Neuron (in vitro differentiated cells): ENCODE results near the gene ZNHIT3.
"Not testable (repeated sequence)": the region's sequence is repeated elsewhere in the genome, so short reads cannot be mapped to it uniquely, and the experiment has no call there.

ENCODE experiments used
- H2AFZ ChIP-seq: one replicate; pipeline ENCODE4 v1.6.1; 2013; ENCODE audit warnings: low read depth, mild to moderate bottlenecking, inconsistent platforms, low read length, moderate library complexity
- H3K27me3 ChIP-seq: one replicate; pipeline ENCODE4 v1.6.1; 2013; ENCODE audit warnings: low read length; ENCODE audit not compliant: insufficient read depth
- H3K36me3 ChIP-seq: one replicate; pipeline ENCODE4 v1.6.1; 2013; ENCODE audit warnings: low read length; ENCODE audit not compliant: insufficient read depth
- H3K4me1 ChIP-seq: one replicate; pipeline ENCODE4 v1.6.1; 2013; ENCODE audit warnings: low read length; ENCODE audit not compliant: insufficient read depth
- H3K4me3 ChIP-seq: 2 replicates; pipeline ENCODE4 v1.5.1; 2013; ENCODE audit warnings: mild to moderate bottlenecking, low read length, moderate library complexity
- H3K9me3 ChIP-seq: one replicate; pipeline ENCODE4 v1.6.1; 2013; ENCODE audit warnings: low read length

The ZNHIT3 gene

DNA sequence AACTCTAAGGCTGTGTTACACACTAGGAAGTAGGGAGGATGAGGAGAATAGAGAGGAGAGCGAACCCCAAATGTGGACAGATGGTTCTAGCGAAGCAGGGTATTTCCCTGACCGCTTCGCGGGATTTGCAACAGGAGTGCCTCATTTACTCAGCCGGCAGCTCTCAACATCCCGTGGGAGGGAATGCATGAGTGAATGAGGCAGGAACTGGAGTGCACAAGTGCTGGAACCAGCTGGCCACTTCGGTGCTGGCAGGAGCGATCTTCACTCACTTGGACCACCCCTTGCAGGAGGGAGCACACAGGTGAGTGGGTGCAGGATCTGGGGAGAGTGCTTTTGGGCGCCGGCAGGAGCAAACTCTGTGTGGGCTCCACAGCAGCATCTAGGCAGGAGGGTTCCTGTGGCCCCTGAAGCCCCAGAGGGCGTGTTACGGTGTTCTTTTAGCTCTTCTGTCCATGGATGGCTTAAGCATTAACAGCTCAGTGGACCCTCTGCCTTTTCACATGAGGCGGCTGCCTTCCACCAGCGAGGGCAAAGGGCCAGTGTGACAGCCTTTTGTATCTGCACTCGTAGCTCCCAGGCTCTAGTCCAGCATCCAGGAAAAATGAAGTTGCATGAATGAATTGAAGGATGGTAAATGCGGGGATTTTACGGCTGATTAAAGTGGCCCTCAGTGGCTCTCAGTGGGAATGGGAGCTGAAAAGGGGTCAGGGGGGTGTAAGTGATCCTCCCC, 17.4 kb upstream of the ZNHIT3 start:
- Histone ChIP-seq H3K4me1 (no peaks in the 10 kb centered on the region), H2AFZ (no peak overlapping the region), H3K36me3 (no peaks in the 10 kb centered on the region), H3K27me3 (peaks cover 24% of the 10 kb centered on the region), H3K9me3 (no peaks in the 10 kb centered on the region), H3K4me3 (no peak overlapping the region)

DNA sequence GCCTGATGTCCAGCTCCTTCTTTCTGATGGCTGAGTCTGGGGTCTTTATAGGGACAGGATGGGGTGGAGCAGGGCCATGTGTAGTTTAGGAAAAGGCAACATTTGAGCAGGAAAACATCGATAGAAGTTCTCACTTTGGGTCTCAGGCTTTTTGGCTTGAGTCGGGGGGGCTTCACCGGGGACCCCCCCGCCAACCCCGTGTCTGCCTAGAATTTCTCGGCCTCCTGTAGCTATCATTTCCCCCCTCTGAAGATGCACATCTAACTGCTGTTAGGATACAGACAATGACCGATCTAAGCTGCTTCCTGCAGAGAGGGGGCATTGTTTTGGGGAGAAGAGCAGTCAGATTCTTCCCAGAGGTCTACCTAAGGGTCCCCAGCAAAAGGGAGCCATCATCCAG, 16.7 kb upstream of the ZNHIT3 start:
- H3K4me1 ChIP-seq = no peaks in the 10 kb centered on the region
- no peaks in the 10 kb centered on the region for H3K9me3 ChIP-seq
- peaks cover 30% of the 10 kb centered on the region for H3K27me3 ChIP-seq

DNA sequence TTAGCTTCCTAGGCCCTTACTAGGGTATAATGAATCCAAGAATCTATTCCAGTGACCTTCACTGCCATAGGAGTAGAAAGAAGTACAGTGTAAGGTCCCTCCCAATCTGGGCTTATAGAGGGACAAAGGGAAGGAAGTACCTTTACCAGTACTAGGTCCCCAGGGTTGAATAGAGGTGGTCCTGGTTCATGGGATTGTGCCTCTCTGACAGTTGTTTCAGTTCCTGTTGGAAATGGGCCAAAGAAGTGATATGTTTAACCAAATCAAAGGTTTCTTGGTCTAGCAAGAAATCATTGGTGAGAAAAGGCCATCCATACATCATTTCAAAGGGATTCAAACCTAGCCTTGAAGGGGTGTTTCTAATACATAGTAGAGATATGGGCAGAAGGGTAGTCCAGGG, 16.0 kb upstream of the ZNHIT3 start:
- no peak overlapping the region for H2AFZ ChIP-seq
- H3K36me3 ChIP-seq = no peaks in the 10 kb centered on the region
- H3K27me3 ChIP-seq = peaks cover 30% of the 10 kb centered on the region
- H3K4me1 ChIP-seq = no peaks in the 10 kb centered on the region
- no peak overlapping the region for H3K4me3 ChIP-seq
- no peaks in the 10 kb centered on the region for H3K9me3 ChIP-seq

More for the DNA sequence above, 16.7 kb upstream of the ZNHIT3 start:
- Histone ChIP-seq H3K4me3 (no peak overlapping the region), H3K36me3 (no peaks in the 10 kb centered on the region), H2AFZ (no peak overlapping the region)

DNA sequence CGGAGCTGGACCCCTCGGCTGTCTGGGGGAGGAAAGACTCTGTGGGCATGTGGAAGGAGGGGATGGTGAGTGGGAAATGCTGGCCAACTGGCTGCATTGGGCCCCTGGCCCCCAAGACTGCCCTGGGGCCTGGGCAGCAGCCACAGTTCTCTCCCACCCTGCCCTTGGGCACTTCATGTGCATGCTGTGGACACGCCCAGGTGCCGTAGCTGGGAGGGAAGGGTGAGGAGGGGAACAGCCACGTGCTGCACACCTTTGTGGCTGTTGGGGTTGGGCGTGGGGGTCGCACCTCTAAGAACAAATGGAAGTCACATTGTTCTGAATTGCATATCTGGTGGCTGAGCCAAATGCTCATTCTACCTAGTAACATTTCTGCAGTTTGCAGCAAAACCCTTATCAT, 11.9 kb upstream of the ZNHIT3 start:
- Histone ChIP-seq H3K4me3 (no peak overlapping the region), H3K9me3 (no peaks in the 10 kb centered on the region), H3K4me1 (no peaks in the 10 kb centered on the region), H3K36me3 (no peaks in the 10 kb centered on the region), H2AFZ (no peak overlapping the region), H3K27me3 (peaks cover 15% of the 10 kb centered on the region)

DNA sequence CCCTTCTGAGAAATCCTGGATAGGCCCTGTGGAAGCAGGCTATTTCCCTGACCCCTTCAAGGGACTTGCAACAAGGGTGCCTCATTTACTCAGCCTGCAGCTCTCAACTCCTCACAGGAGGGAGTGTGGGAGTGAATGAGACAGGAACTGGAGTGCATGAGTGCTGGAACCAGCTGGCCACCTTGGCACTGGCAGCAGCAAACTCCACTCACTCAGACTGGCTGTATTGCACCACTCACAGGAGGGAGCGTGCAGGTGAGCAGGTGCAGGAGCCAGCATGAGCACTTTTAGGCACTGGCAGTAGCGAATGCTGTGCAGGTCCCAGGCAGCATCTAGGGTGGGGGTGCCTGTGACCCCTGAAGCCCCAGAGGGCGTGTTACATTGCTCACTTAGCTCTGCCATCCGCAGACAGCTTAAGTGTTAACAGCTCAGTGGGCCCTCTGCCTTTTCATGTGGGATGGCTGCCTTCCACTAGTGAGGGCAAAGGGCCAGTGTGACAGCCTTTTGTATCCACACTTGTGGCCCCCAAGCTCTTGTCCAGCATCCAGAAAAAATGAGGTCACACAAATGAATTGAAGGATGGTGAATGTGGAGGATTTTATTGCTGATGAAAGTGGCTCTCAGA, 11.0 kb upstream of the ZNHIT3 start:
- H3K27me3 ChIP-seq = peaks cover 12% of the 10 kb centered on the region

DNA sequence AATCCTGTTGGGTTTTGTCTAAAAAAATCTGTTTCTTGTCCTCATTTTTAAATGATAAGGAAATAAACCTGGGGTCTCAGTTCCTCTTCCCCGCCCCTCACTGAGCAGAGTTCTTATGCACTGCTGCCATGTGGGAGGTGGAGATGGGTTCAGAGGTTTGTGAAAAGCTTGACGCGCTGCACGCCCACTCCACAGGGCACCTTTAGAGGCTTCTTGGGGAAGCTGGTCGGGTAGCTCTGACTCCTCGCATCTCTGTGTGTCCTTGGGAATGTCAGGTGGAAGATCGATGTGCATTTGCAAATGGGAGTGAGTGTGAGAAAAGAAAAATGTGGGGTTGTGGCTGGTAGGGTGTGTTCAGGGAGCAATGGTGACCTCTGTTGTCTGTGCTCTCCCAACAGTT, 4.7 kb upstream of the ZNHIT3 start:
- Histone ChIP-seq H3K27me3 (peaks cover 11% of the 10 kb centered on the region), H3K4me3 (no peak overlapping the region), H2AFZ (no peak overlapping the region), H3K4me1 (peaks cover under 1% of the 10 kb centered on the region), H3K9me3 (no peaks in the 10 kb centered on the region), H3K36me3 (no peaks in the 10 kb centered on the region)

More for the DNA sequence above, 11.0 kb upstream of the ZNHIT3 start:
- no peak overlapping the region for H3K4me3 ChIP-seq
- H3K9me3 ChIP-seq = no peaks in the 10 kb centered on the region
- H3K36me3 ChIP-seq = no peaks in the 10 kb centered on the region
- no peak overlapping the region for H2AFZ ChIP-seq
- no peaks in the 10 kb centered on the region for H3K4me1 ChIP-seq

DNA sequence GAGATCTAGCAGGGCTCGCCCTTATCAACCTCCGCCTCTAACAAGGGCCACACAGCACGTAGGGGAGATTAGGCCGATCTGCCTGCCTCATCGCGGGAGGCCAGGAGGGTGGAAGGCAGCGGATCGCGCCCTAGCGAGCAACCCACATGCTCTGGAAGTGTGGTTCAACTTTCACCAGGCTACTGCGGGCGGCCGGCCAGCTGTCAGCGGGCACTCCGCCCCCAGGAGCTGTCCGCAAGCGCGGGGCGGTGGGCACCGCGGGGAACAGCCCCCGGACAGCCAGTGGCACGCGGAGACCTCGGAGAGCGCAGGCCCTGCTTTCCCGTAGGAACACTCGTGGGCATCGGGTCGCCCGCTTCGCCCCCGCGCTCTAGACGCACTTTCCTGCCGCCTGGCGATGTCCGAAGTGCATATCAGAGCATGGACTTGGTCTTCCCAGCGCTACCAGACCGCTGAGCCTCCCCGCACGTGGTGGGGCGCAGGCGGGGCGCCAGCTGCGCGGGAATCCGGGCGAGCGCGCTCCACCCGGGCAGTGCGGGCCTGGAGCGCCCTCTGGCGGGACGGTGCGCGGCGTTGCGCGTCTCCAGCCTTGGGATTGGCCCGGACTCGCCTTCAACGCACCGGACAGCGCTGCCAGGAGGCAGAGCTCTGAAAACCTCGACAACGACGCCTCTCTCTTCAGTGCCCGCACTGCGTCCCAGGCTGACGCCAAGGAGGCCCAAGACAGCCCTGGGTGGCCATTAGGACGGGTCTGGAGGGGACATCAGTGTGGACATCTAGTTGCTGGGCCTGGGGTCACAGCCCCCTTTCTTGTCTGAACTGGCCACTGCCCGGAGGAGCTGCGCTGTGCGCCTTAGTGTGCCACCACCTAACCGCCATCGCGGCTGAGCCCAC, 3.6 kb upstream of the ZNHIT3 start:
- peaks cover 9% of the 10 kb centered on the region for H3K4me1 ChIP-seq
- peaks cover 11% of the 10 kb centered on the region for H3K27me3 ChIP-seq
- no peak overlapping the region for H3K4me3 ChIP-seq
- peak overlapping the region; percentile 55 for H2AFZ ChIP-seq
- no peaks in the 10 kb centered on the region for H3K9me3 ChIP-seq
- no peaks in the 10 kb centered on the region for H3K36me3 ChIP-seq

DNA sequence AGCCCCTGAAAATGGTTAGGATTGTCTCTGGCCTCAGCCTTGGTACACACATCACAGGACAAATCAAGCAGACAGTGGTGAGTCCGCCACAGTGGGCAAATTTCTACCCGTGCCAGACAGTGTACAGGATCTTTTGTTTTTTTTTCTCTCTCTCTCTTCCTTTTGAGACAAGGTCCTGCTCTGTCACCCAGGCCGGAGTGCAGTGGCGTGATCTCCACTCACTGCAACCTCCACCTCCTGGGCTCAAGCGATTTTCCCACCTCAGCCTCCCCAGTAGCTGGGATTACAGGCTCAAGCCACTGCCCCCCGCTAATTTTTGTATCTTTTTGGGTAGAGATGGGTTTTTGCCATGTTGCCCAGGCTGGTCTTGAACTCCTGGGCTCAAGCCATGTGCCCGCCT, 2.5 kb upstream of the ZNHIT3 start:
- not testable (repeated sequence) for H3K36me3 ChIP-seq, H2AFZ ChIP-seq, H3K9me3 ChIP-seq, H3K4me3 ChIP-seq
- H3K27me3 ChIP-seq = peaks cover 11% of the 10 kb centered on the region
- H3K4me1 ChIP-seq = peaks cover 10% of the 10 kb centered on the region

DNA sequence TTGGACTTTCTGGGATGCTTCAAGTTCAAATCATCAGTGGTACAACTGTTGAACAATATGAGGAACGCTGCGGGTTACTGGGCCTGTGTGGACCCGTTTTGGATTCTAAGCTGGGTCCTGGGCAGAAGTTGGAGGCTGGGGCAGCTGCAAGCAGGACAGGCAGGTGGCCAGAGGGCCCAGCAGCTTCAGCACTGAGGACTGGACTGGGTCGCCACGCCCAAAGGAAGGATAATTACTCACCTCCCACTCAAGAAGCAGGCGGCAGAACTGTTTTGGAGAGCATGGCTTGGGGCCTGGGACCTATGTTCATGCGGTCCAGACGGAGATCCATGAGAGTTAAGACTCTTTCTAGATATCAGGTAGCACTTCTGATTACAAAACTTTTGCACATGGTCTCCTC, 1.5 kb upstream of the ZNHIT3 start:
- H2AFZ ChIP-seq = no peak overlapping the region
- H3K9me3 ChIP-seq = no peaks in the 10 kb centered on the region
- peaks cover 10% of the 10 kb centered on the region for H3K4me1 ChIP-seq
- no peak overlapping the region for H3K4me3 ChIP-seq
- H3K27me3 ChIP-seq = peaks cover 11% of the 10 kb centered on the region
- H3K36me3 ChIP-seq = peaks cover 3% of the 10 kb centered on the region

DNA sequence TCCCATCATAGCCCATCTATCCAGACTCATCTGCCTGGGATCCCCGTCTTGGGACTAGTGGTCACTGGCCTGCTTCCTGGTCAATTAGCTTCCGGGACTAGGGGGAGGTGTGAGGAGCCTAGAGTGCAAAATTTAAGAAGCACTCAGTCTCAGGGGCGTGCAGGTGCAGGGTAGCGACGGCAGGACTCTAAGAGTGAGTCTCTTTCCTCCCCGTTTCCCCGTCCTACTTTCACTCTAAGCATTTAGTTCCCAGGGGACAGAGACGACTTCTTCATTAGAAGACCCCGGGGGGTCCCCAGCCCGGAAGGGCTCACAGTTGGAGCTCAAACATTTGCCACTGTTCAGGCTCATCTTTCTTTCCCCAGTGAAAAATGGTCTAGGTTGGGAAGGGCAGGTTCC, 677 bp upstream of the ZNHIT3 start:
- Histone ChIP-seq H3K36me3 (peaks cover 4% of the 10 kb centered on the region), H3K4me1 (peaks cover 10% of the 10 kb centered on the region), H3K4me3 (peak overlapping the region; percentile 92), H2AFZ (peak overlapping the region; percentile 28), H3K9me3 (no peaks in the 10 kb centered on the region), H3K27me3 (peaks cover 11% of the 10 kb centered on the region)

DNA sequence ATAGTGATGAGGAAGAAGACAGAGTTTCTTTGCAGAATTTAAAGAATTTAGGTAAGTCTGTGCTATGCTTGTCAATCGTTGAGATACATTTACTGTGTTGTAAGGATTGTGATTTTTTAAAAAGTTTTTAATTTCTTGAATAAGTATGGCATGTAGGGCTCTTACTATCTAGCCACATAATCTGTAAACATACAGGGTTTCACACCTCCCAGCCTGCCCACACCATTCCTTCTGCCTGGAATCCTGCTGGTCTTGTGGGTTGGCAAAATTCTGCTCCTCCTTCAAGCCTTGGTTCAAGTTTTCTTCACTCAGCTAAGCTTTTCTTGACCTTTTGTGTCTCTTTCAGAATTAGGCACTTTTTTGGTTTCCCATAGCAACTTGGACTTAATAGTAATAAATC, 7.5 kb downstream of the ZNHIT3 start:
- no peak overlapping the region for H2AFZ ChIP-seq
- no peak overlapping the region for H3K4me3 ChIP-seq
- H3K27me3 ChIP-seq = no peaks in the 10 kb centered on the region
- H3K4me1 ChIP-seq = peaks cover 20% of the 10 kb centered on the region
- peaks cover 70% of the 10 kb centered on the region for H3K36me3 ChIP-seq
- H3K9me3 ChIP-seq = no peaks in the 10 kb centered on the region

DNA sequence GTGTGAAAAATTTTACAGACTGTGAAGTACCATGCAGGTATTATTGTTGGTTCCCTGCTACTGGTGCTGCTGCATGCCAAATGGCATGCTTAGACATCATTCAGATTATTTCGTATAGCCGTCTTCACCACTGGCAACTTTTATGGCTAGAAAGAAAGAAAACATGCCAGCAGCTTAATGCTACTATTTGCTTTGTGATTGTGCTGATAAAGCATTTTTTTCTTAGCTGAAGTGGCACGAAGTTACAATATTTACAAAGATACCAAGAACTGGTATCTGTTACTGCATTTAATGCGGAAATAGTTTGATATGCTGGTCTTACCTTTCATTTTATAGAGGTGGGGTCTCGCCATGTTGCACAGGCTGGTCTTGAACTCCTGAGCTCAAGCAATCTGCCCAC, 8.2 kb downstream of the ZNHIT3 start:
- Histone ChIP-seq H3K4me1 (peaks cover 20% of the 10 kb centered on the region), H3K4me3 (no peak overlapping the region), H3K36me3 (peaks cover 72% of the 10 kb centered on the region), H3K9me3 (no peaks in the 10 kb centered on the region), H2AFZ (no peak overlapping the region), H3K27me3 (no peaks in the 10 kb centered on the region)

DNA sequence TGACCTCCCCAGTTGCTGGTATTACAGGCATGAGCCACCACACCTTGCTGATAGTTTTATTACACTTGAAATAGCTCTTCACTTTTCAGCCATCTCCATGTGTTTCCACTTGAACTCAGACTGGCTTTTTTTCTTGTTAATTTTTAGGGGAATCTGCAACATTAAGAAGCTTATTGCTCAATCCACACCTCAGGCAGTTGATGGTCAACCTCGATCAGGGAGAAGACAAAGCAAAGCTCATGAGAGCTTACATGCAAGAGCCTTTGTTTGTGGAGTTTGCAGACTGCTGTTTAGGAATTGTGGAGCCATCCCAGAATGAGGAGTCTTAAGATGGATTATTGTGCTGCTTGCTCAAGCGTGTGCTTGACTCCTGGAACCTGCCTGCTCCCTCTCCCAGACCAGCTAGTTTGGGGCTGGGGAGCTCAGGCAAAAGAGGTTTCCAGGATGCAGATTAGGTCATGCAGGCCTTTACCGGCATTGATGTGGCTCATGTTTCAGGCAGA, 8.6 kb downstream of the ZNHIT3 start:
- no peak overlapping the region for H2AFZ ChIP-seq
- no peaks in the 10 kb centered on the region for H3K9me3 ChIP-seq
- peaks cover 20% of the 10 kb centered on the region for H3K4me1 ChIP-seq
- no peaks in the 10 kb centered on the region for H3K27me3 ChIP-seq
- no peak overlapping the region for H3K4me3 ChIP-seq
- peaks cover 73% of the 10 kb centered on the region for H3K36me3 ChIP-seq
